Subcutaneous adipose tissue (tissue), 4 donors: ENCODE data around the gene FLT3LG. TPM values are rescaled to one million over a fixed set of nuclear protein-coding genes. Genes with fewer than 3 reads are reported as not detected.

Source experiments
- total RNA-seq, 4 donors: library from RNA; depleted of rRNA; stranded (reverse); fragments of >200 nt; gene quantifications; one replicate each; pipeline ENCODE4 v1.1.0, GENCODE V29; 2016
- TF ChIP-seq, protein P1 (sequence below): fragments of 450-650 bp; IDR thresholded peaks from one replicate; pipeline ENCODE4 v1.5.1; 2016; ENCODE audit warnings: low read depth, mild to moderate bottlenecking, control low read depth, antibody characterized with exemption, moderate library complexity

Gene FLT3LG
- total RNA-seq, 4 donors from 2014 or later = 3.2 to 11.5 (median 4.4) TPM

DNA sequence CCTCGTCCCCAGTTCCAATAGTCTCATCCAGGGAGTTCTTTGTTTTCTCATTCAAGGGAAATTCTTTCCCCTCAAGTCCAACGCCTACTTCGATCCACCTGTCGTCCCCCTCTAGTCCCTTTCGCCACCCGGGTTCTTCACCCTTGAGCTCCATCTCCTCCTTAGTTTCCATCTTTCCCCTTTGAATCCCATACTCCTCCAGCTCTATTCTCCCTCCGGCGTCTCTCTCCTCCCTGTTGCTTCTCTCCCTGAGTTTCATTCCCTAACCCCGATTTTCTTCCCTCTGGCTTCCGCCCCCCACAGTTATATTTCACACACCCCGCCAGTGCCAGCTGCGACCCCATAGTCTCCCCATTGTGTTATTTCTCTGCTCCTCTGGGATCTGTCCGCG, 32.1 kb upstream of the FLT3LG start:
- TF ChIP-seq, protein P1, sequence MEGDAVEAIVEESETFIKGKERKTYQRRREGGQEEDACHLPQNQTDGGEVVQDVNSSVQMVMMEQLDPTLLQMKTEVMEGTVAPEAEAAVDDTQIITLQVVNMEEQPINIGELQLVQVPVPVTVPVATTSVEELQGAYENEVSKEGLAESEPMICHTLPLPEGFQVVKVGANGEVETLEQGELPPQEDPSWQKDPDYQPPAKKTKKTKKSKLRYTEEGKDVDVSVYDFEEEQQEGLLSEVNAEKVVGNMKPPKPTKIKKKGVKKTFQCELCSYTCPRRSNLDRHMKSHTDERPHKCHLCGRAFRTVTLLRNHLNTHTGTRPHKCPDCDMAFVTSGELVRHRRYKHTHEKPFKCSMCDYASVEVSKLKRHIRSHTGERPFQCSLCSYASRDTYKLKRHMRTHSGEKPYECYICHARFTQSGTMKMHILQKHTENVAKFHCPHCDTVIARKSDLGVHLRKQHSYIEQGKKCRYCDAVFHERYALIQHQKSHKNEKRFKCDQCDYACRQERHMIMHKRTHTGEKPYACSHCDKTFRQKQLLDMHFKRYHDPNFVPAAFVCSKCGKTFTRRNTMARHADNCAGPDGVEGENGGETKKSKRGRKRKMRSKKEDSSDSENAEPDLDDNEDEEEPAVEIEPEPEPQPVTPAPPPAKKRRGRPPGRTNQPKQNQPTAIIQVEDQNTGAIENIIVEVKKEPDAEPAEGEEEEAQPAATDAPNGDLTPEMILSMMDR = no peak

DNA sequence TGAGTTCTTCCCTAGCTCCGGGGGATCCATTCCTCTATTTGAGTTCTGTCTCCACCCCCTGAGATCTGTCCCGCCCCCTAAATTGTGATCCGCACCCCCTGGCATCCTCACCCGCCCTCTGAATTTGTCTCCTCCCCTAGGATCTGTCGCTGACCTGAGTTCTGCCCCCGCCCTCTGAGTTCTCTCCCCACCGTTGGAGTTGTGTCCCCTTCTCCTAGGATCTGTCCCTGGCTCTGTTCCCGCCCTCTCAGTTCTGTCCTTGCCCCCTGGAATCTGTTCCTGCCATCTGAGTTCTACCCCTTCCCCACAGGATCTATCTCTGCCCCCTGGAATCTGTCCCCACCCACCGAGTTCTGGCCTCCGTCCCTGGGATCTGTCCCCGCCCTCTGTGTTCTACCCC, 31.7 kb upstream of the FLT3LG start:
- TF ChIP-seq, protein P1 = no peak

DNA sequence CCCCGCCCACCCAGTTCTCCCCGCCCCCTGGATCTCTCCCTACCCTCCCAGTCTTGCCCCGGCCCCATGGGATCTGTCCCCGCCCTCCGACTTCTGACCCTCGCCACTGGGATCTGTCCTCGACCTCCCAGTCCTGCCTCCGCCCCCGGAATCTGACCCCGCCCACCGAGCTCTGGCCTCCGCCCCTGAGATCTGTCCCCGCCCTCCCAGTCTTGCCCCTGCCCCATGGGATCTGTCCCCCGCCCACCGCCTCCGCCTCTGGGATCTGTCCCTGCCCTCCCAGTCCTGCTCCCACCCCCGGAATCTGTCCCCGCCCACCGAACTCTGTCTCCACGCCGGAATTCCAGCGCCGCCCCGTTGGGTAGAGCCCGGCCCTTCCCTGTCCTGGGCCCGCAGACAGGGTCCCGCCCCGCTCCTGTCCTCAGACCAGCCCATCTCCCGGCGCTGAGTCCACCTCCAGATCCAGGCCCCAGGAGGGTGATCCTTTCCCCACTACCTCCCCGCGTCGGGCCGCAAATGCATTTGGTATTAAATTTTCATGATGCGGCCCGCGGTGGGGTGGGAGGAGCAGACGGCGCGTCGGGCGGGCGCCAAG, 31.1 kb upstream of the FLT3LG start:
- TF ChIP-seq, protein P1 = no peak

DNA sequence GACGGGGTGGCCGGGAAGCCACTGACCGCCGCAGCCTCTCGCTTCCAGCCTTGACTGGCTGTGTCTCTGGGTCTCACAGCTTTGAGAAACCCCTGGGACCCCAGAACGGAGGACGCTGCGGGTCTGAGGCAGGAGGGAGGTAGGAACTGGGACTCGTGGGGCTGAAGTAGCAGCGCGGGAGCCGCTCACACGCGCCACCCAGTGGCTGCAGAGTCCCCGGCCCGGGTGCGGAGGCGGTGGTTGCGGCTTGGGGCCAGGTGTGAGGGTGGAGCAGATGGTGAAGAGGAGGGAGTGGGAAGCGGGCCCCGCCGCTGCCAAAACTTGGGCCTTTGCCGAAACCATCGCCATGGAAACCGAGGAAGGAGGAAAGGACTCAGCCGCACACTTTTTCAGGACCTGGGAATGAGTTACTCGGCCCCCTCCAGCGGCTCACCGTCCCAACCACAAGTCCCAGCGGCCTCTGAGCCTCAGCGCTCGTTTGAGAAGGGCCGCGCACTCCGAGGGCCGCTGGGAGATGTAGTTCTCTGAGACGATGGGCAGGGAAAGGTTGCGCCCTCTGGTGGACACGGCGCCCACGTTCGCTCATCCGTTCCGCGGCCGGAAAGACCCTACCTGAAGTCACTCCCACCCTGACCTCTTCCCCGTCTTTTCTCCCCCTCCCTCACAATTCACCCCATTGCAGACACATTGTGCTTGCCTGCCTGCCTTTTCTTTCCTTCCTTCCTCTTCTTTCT, 30.5 kb upstream of the FLT3LG start:
- TF ChIP-seq, protein P1 = no peak

DNA sequence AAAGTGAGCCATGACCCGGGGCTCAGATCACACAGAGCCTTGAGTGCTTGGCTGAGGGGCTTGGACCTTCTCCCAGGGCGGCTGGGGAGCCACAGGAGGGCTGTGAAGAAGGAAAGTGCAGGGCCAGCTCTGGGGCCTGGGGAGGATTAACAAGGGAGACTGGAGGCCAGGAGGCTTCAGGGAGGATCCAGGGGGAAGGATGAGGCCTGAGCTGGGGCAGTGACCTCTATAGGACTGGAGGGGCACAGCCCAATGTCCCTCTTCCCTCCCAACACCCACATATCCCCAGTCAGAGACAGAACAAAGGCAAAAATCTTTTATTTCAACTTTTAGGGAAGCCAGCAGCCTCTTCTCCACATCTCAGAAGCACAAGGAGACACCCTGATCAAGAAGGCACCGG, 28.0 kb upstream of the FLT3LG start:
- TF ChIP-seq, protein P1 = no peak

DNA sequence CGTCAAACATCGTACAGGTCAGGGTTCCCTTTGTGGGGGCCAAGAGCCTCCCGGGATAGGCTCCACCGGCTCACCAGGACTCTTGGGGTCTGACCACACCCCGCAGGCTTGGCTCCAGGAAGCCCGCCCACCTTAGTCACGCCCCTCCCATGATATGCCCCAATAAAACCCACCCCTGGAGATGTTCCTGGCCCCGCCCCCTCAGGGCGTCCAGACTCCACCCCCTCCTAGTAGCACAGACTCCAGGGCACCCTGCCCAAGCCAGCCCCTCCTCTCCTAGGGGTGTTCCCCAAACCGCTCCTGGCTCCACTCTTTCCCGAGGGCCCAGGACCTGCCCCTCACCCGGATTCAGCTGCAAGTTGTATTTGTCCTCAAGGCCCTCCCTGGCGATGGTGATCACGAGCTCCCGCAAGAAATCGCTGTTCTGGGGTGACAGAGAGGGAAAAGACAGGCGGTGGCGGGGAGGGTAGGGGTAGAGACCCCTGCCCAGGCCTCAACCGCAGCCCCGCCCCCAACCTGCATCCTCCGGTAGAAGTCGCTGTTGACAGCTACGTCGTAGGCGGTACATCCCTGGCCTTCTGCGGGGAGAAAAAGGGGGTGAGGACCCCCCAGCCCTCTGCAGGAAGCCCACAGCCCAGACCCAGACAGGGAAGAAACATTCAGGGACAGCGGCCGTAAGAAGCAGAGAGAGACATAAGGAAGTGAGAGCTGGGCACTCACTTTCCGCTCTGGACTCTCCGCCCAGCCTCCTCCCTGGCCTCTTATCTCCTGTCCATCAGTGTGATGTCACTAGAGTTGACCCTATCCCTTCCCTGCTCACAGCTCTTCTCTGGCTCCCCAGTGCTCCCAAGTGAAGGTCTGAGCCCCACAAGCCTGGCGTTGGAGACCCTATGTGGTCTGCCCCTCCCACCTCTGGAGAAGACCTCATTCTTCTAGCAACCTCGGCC, 26.3 kb upstream of the FLT3LG start:
- TF ChIP-seq, protein P1 = no peak

DNA sequence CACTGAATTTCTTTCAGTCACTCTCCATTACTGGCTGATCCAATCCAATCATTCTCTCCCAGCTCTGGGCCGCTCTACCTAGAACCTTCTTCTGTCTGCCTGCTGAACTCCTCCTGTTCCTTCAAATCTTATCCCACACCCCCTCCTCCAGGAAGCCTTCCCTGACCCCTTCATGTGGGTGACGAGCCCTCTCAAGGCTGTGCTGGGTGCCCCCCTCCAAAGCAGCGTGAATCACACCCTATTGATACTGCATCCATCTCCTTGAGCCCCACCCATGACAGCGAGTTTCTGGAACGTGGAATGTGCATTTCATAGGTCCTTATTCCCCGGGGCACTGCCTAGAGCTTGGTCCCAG, 25.6 kb upstream of the FLT3LG start:
- TF ChIP-seq, protein P1 = no peak
